Stimulated activated CD8-positive, alpha-beta memory T cell treated with anti-CD3 and anti-CD28 coated beads, Interleukin-15, amount 100 ng/mL, for 24 hours (primary cell): Measurements from ENCODE around the gene ZMIZ2.
"Not testable (repeated sequence)": the region's sequence is repeated elsewhere in the genome, so short reads cannot be mapped to it uniquely, and the experiment has no call there.

ENCODE experiments used
- DNase-seq: peaks from one replicate; pipeline ENCODE4 v3.0.0-alpha.2; 2020; ENCODE audit warnings: low read depth

The ZMIZ2 gene

DNA sequence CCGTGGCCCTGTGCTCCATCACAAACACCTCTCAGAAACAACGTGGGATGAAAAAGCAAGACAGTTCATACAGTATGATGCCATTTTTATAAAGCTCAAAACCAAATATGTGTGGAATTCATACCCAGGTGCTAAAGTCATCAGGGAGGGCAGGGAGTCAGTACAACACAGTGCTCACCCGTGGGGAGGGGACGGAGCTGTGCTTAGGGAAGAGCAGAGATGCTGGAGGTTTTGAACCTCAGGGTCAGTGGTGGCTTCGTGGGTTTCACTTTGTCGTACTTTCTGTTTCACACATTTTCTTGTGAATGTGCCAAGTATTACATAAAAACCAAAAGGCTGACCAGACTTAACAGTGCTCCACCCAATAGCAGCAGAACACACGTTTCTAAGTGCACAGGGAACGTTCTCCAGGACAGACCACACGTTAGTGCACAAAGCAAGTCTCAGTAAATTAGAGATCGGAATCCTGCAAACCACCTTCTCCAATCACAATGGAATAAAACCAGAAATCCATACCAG is 21.2 kb downstream of the ZMIZ2 start:
- DNase-seq, result no peak

DNA sequence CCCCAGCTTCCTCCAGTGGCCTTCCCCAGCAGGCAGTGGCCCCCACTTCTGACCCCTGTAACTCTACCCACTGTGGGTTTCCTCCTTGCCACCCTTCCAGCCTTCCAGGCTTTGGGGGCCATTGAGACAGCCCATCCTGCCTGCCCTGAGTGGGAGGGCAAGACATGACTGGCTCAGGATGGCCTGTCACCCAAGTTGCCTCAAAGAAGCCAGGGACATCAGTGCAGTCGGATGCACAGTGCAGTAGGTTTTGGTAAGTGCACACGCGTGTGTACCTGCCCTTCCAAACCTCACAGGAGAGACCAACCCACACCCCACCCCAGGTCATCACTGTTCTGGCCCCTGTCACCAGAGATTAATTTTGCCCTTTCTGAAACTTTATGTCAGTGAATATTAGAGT is 22.7 kb downstream of the ZMIZ2 start:
- DNase-seq, result no peak

DNA sequence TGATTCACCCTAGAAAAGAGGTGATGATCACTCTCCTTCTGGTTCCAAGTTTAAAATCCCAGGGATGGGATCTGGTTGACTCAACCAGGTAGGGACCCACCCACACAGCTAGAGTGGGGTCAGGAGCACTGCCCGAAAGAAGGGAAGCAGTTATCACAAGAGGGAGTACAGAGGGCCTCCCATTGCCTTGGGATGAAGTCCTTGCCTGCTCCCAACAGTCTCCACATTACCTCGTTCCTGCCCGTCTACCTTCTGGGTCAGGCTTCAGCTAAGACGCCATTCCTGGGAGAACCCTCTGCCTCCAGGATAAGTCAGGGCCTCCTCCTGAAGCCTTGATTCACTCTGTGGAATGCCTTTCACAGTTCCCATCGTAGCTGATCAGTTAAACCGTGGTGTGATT is 23.8 kb downstream of the ZMIZ2 start:
- no peak for DNase-seq

DNA sequence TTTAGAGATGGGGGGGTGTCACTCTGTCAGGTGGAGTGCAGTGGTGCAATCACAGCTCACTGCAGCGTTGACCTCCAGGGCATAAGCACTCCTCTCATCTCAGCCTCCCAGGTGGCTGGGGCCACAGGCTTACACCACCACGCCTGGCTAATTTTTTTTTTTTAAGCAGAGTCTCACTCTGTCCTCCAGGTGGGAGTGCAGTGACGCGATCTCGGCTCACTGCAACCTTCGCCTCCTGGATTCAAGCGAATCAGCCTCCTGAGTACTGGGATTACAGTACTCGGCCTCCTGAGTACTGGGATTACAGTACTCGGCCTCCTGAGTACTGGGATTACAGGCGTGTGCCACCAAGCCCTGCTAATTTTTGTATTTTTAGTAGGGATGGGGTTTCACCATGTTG is 24.2 kb downstream of the ZMIZ2 start:
- no peak for DNase-seq

DNA sequence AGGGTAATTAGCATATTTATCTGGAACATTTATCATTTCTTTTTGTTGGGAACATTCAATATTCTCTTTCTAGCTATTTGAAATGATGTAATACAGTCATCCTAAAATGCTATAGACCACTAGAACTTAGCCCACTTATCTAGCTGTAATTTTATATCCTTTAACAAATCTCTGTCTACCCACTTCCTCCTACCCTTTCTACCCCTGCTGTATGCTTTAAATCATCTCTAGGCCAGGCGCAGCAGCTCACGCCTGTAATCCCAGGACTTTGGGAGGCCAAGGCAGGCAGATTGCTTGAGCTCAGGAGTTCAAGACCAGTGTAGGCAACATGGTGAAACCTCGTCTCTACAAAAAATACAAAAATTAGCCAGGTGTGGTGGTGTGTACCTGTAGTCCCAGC is 25.8 kb downstream of the ZMIZ2 start:
- not testable (repeated sequence) for DNase-seq

DNA sequence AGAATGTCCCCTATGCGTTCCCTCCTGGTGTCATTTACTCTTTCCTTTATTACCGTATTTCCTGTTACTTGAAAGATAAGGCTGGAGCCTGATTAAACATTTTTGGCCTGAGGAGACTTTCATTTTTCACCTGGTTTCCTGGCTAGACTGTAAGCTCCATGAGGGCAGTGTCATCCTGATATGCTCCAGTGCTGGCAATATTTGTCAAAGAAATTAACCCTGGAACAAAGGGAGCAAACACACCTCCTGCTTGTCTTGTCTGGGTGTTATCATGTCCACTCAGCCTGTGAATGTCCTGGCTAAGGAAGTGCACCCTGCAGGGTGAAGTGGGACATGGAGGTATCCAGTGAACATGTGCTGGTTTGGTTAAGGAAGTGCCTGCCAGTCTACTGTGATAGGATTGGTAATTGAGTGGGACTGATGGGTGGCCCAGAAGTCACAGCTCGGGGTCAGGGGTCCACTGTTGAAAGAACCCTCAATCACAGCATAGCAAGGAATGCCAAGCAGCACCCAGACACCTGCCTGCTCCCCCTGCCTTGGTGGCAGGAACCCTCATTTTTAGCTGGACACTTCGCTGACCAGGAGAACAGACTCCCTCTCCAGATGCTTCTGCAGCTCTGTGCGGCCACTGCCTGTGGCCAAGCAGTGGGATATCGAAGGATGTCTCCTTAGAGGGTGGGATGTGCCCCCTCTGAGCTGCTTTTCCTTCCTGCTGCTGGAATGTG is 26.9 kb downstream of the ZMIZ2 start:
- no peak for DNase-seq

DNA sequence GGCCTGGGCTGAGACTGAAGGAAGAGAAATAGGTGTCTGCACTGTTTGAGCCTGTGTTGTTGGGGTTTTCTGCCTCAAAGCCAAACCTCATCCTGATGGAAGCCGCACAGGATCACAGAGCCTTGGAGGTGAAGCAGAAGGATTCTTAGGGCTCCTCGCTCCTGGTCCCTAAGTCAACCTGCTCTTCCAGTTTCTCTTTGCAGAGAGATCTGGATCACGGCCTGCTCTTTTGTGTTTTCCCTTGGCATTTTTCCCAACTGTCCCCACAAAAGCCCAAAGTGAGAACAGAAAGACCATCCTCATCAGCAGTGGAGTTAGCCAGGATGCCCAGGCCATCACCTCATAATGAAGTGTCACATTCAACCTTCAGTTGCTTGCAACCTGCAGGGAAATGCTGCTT is 27.6 kb downstream of the ZMIZ2 start:
- no peak for DNase-seq

DNA sequence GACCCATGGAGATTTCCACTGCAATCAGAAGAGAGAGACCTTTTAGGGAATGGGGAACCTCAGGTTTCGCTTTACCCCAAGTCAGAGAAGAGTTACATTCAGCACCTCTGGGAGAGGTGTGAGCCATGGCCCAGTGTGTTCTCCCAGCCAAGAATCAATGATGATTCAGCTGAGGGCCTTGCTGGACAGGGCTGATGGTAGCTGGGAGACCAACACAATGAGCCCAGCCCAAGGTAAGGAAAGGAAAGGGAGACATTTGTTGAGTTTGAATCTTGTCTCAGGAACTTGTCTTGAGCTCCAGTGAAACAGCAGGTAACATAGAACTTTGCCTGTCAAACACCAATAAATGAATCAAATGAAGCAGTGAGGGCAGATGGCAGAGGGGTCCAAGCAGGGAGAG is 33.8 kb downstream of the ZMIZ2 start:
- no peak for DNase-seq

DNA sequence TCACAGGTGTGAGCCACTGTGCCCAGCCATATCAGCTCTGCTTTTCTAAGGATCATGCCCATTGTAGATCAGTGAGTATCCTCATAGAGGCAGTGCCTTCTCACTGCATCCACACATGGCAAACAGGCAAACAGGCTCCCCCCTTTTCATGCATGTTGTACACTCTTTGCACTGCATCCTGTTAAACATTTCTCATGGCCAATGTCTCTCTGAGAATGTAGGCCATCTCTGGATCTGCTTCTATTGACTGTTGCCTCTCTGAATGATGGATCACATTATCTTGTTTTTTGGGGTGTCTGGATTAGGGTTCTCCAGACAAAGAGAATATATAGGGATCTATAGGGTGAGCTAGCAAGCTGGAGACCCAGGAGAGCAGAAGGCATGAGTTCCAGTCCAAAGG is 34.8 kb downstream of the ZMIZ2 start:
- no peak for DNase-seq

DNA sequence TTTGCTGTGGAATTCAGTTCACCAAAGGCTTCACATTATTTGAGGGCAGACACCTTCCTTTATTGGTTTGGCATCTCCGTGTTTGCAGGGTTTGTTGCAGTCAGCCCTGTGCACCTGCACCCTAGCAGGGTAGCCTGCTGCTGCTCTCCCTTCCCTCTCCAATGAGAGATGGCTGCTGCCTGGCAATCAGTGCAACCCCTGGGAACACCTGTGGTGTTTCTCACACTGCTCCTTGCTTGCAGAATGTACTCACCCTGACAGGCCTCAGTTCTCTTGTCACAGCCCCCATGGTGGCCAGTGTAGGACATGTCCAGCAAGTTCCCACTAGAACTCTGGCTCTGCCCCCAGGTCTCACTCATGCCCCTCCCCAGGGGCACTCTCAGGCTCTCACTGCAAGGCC is 35.7 kb downstream of the ZMIZ2 start:
- DNase-seq, result no peak

DNA sequence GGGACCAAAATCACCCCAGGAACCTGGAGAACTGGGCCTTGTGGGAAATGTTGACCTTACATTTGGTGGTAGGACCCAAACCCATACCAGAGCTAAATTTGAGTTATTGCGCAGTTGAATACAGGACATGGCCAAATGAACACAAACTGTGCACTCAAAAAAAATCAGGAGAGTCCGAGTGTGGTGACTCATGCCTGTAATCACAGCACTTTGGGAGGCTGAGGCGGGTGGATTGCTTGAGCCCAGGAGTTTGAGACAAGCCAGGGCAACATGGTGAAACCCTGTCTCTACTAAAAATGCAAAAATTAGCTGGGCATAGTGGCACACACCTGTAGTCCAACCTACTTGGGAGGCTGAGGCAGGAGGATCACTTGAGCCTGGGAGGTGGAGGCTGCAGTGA is 36.6 kb downstream of the ZMIZ2 start:
- not testable (repeated sequence) for DNase-seq

DNA sequence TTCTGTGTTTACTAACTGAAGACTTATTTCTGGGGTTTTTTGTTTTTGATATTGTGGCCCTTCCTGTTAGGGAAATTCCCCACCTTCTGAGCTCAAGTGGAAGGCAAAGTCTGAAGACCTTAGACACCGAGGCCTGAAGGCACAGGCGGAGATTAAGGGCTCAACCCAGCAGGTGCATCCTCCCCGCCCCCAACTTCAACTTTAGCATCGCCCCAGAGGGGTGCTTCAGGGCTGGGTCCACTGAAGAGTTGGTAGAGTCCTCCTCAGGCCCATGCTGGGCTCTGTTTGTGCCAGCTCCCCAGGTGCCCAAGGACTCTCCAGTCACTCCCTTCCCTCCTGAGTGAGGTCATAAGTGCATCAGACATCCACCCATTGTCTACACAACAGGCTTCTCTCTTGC is 38.4 kb downstream of the ZMIZ2 start:
- DNase-seq, result no peak

DNA sequence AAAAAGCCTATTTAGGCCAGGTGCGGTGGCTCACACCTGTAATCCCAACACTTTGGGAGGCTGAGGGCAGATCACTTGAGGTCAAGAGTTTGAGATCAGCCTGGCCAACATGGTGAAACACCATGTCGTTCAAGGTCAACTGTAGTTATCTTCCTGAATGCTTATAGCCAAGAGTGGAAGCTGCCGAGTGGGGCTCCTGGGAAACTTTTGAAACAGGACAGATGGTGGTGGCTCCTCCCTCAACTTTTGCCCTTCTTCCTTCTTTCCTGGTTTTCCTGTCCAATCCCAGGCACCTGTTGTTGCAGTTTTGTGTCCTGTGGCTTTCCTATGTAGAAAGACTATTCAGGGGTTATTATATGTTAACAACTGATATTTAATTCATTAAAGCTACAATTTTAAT is 39.1 kb downstream of the ZMIZ2 start:
- no peak for DNase-seq

DNA sequence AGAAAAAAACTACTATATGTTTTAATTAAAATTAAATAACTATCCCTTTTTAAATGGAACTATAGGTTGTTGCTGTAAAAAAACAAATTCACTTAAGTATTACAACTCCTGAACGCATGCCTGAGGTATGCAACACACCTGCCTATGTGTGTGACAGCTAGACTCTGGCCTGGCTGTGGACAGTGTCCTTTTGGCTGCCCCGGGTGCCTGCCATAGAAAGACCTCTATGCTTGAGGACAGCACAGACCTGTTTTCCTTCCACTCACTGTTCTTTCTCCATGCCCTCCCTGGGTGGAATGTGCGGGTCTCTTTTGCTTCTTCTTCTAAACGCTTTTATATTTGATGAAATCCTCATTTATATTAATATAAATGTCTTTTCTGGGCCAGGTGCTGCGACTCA is 41.3 kb downstream of the ZMIZ2 start:
- no peak for DNase-seq

DNA sequence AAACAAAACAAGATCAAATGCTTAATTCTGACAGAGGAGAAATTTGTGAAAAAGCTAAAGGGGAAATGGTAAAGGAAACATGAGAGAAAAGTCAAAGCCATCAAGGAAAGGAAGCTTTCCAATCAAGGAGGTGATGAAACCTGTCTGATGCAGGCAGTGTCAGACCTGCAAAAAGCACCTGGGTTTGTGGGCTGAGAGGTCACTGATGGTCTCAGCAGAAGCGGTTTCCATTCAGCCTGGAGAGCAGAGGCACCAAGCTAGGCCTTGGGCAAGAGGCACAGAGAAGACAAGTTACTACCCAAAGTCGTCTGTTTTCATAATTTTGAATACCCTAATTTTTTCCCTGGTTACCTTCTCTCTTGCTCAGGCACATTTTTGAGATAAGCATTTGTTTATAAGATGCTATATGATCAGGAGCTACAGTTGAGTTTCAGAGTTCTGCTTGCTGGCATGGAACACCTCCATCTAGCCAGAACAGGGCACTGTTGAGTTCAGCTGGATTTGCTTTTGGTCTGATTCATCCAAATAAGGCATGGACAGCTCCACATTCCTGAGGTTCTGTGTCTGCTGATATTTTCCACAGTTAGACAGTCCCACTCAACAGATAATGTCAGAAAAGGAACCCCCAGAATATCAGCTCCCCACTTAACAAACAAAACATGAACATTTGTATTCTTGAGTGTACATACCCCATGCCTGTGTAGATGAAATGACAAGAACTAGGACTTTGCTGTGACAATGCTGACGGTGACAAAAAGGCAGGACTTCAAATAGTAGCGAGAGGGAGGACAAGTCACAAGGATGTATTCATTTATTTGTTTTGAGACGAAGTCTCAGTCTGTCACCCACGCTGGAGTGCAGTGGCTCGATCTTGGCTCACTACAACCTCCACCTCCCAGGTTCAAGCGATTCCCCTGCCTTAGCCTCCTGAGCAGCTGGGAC is 42.9 kb downstream of the ZMIZ2 start:
- DNase-seq, result no peak

DNA sequence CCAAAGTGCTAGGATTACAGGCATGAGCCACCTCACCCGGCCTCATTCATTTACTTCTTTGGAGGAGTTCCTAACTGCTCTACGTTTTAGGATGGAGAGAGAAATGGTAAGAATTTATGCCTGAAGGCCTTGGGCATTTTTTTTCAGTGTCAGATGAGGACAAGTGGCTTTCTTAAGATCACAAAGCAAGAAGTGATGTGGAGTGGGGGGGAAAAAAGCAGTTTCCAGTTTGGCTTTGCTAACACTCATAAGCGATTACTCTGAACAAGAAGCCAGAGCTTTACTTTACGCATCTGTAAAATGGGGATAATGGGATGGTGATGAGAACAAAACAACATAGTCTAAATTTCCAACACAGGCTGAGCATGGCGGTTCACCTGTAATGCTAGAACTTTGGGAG is 45.3 kb downstream of the ZMIZ2 start:
- no peak for DNase-seq

DNA sequence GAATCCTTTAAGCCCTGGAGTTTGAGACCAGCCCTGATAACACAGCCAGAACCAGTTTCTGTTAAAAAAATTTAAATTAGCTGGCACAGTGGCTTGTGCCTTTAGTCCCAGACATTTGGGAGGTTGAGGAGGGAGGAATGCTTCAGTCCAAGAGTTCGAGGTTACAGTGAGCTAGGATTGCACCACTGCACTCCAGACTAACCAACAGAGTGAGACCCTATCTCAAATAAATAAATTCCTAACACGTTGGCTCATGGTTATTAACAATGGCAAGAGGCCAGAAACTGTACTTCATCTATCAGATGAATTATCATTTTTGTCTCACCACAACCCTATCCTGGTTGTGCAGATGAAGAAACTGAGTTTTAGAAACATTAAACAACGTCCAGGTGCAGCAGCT is 45.7 kb downstream of the ZMIZ2 start:
- DNase-seq, result no peak

DNA sequence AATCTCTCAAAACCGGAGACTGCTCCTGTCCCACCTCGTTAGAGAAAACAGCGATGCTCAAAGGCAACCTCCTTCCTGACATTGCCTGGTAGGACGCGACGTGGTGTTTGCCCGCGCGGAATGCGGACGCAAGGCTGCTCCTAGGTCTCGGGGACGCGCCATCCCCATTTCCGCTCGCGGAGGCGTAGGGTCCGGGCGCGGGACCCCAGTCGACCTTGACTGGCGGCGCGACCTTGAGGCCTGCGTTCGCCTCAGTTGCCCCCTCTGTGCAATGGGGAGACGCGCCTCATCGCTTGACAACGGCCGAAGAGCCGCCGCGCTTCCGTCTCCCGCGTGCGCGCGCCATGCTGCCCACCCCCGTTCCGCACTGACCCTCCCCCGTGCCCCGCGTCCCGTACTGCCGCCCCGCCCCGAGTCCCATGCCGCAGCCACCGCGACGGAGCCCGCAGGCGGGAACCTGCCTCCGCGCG is 47.4 kb downstream of the ZMIZ2 start:
- DNase-seq, result no peak

DNA sequence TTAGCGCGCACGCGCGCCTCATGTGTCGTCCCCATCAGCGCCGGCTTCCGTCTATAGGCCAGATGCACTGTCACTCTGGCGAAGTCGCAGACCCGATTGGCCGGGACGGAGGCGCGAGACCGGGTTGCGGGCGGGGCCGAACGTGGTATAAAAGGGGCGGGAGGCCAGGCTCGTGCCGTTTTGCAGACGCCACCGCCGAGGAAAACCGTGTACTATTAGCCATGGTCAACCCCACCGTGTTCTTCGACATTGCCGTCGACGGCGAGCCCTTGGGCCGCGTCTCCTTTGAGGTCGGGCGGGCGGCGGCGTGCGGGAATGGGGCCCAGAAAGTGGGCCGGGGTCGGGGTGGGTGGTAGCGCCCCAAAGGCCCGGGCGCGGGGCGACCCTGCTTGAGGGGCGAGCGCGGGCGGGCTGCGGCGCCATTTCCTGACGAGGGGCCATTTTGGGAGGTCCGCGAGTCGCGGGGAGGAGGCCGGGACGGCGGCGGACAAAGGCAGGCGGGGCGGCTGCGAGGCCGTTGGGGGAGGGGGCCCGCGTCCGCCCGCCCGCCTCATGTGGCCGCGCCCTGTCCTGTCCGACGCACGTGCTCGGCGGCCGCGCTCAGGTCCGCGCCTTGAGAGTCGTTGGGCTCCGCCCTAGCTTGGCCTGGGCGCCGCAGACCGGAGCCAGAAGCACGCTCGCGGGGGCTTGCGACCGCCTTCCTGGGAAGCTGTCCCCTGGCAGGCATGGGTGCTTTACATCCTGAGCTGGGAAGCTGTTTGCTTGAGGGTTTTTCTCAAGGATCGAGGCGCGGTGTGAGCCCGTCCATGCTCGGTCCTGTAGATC is 48.1 kb downstream of the ZMIZ2 start, which contains the start of gene PPIA:
Gene PPIA (plus strand): TSS at position 178 of the 825 bp plus-strand sequence. CDS start 44 bp downstream, at position 222.
- DNase-seq, result peak; percentile 94

DNA sequence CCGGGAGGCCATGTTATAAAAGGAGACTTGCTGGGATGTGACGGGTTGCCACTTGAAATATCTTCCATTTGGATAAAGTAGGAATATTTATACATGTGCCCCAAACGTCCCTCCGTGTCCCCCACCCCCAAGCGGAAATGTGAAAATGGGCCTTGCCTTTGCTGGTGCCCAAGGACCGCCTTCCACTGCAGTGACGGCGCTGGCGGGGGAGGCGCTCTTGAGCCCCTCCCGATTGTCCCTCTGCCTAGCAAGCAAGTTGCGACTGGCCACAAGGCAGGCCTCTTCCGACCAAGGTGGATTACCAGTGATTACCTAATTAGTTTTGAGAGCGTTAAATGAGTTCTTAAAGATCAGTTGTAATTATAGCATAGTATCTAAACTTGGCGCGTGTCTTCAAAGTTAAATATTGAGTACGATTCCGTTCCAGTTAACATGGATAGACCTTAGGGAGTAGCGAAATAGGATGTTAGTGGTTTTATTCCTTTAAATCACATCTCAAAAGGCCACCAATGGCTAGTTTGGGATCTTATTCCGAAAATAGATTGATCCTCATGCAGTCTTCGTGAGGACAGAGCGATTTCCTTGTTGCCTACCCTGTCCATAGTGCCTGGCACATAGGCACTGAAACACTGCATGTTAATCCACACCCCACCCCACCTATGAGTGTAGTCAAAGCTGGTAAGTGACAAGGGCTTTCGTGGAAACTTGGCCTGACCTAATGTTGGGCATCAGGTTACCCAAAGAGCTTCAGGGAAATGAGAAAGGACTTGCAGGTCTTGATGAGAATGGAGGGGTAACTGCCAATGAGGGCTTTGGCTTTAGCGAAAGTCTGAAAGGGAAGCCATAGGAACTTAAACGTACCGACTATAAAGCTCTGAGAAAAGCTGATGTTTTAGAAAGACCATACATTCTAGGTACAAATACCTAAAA is 48.9 kb downstream of the ZMIZ2 start:
- peak; percentile 51 for DNase-seq
